PC-9 (cell line): ENCODE results near the gene COA3. TPM values are rescaled to one million over a fixed set of nuclear protein-coding genes. Genes with fewer than 3 reads are reported as not detected.

Source experiments
- BruUV-seq: library from RNA; stranded (reverse); fragments of 400-500 nt; replicated peaks from 2 replicates; lab custom pipeline; 2021; lab: Mats Ljungman, UMichigan
- CTCF ChIA-PET: fragments of 300-600 bp; sonication (Branson Sonifier 250); formaldehyde crosslinking; loops from one replicate; lab custom pipeline; 2022; ENCODE audit warnings: antibody characterized with exemption; lab: Charles Lee
- POLR2A ChIA-PET: fragments of 300-600 bp; sonication (Branson Sonifier 250); formaldehyde crosslinking; loops from one replicate; lab custom pipeline; 2022; ENCODE audit warnings: antibody characterized with exemption; ENCODE audit not compliant: unreplicated experiment; lab: Charles Lee
- DNase-seq, 2 experiments: peaks; one replicate each; pipeline versions ENCODE4 v3.0.0 to v3.0.0-alpha.2; 2015 to 2022; ENCODE audit warnings: mixed read lengths in 1 of 2
- H2AFZ ChIP-seq: fragments of 200-600 bp; sonication (generic); 2 replicates; pipeline ENCODE4 v1.8.1; 2017; ENCODE audit warnings: antibody characterized with exemption
- H3F3A ChIP-seq: fragments of 200-600 bp; sonication (generic); 2 replicates; pipeline ENCODE4 v1.8.1; 2017; ENCODE audit warnings: antibody characterized with exemption, mild to moderate bottlenecking, low read depth; ENCODE audit not compliant: insufficient read depth
- H3K27ac ChIP-seq: fragments of 200-600 bp; sonication (generic); 2 replicates; pipeline ENCODE4 v1.6.1; 2016; ENCODE audit warnings: mixed run types
- H3K27me3 ChIP-seq: fragments of 200-600 bp; sonication (generic); 2 replicates; pipeline ENCODE4 v1.6.1; 2016; ENCODE audit warnings: low read depth, mixed run types; ENCODE audit not compliant: insufficient read depth
- H3K36me3 ChIP-seq: fragments of 200-600 bp; sonication (generic); 2 replicates; pipeline ENCODE4 v1.6.1; 2016; ENCODE audit warnings: low read depth, mixed run types
- H3K4me1 ChIP-seq: fragments of 200-600 bp; sonication (generic); replicated peaks from 2 replicates; pipeline ENCODE4 v1.6.1; 2016; ENCODE audit warnings: mixed run types; ENCODE audit not compliant: insufficient read depth
- H3K4me2 ChIP-seq: fragments of 200-600 bp; sonication (generic); 2 replicates; pipeline ENCODE4 v1.6.1; 2017; ENCODE audit warnings: mixed run types
- H3K4me3 ChIP-seq: fragments of 200-600 bp; sonication (generic); 2 replicates; pipeline ENCODE4 v1.6.1; 2016; ENCODE audit warnings: mixed run types
- H3K79me2 ChIP-seq: fragments of 200-600 bp; sonication (generic); 2 replicates; pipeline ENCODE4 v1.6.1; 2017; ENCODE audit warnings: low read depth, mixed run types
- H3K9me2 ChIP-seq: fragments of 200-600 bp; sonication (generic); 2 replicates; pipeline ENCODE4 v1.8.1; 2017; ENCODE audit warnings: mild to moderate bottlenecking; ENCODE audit not compliant: insufficient read depth
- H3K9me3 ChIP-seq: fragments of 200-600 bp; sonication (generic); 2 replicates; pipeline ENCODE4 v1.8.1; 2016; ENCODE audit warnings: low read depth; ENCODE audit not compliant: insufficient read depth
- H4K20me1 ChIP-seq: fragments of 200-600 bp; sonication (generic); 2 replicates; pipeline ENCODE4 v1.8.1; 2017; ENCODE audit not compliant: insufficient read depth
- CTCF ChIP-seq: fragments of 200-600 bp; sonication (generic); conservative IDR thresholded peaks from 2 replicates; pipeline ENCODE4 v1.6.1; 2017; ENCODE audit warnings: mixed run types, antibody characterized with exemption, mild to moderate bottlenecking, moderate library complexity
- EZH2 ChIP-seq: fragments of 200-600 bp; sonication (generic); IDR thresholded peaks from 2 replicates; pipeline ENCODE4 v1.8.0; 2017; ENCODE audit warnings: antibody characterized with exemption, low read depth
- intact Hi-C: fragments of 100-400 bp; cut with micrococcal nuclease; formaldehyde crosslinking; loops from one replicate; pipeline ENCODE4 v1.10.0; 2022; ENCODE audit not compliant: unreplicated experiment
- total RNA-seq: library from RNA; stranded (reverse); gene quantifications from 2 replicates; pipeline ENCODE4 v1.2.3, GENCODE V29; 2021

Gene COA3
- total RNA-seq, 1 experiment from 2014 or later, result 49.9 TPM

DNA sequence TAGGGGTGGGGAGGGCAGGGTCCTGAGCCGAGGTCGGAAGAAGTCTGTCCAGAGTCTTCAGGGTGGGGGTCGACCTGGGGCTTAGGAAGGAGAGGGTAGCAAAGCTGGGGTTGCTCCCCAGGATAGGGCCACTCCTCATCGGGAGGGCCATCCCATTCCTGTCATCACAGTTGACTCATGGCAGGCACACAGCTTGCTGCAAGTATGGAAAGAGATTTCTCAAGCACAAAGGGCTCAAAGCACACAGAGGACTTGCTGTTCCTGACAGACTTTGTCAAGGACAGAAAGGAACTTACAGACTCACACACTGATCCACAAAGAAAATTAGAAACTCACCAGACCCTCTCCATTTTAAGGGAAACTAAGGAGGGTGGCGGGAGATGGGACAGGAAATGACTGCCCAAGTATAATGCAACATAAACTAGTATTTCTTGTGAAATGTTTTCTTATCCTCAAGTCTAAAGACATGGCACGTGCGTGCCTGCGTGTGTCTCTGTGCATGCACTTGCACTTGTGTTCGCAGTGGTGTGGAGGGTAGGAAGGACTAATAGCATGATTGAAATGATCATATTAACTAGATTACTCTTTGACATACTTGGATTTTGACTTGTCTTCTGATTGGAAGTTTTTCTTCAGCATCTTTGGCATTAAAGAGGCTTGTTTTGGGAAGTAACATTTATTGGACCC is 48.2 kb upstream of the COA3 start:
- CTCF ChIA-PET, result no interaction called here
- BruUV-seq, result no TSS peak
- no peak overlapping the region; the same call in 1 of the 2 replicates for H3K27ac ChIP-seq
- no peaks in the 10 kb centered on the region for H3K9me2 ChIP-seq
- intact Hi-C loops, result no loop called here
- DNase-seq, result no peak
- POLR2A ChIA-PET, result no interaction called here
- no peak overlapping the region for H3K4me2 ChIP-seq
- H3K79me2 ChIP-seq, result no peaks in the 10 kb centered on the region
- H3K36me3 ChIP-seq, result peaks cover 7% of the 10 kb centered on the region; the same call in 1 of the 2 replicates
- no peak overlapping the region for H3K4me3 ChIP-seq
- H2AFZ ChIP-seq, result no peak overlapping the region
- no peaks in the 10 kb centered on the region for H3K9me3 ChIP-seq
- peaks cover 8% of the 10 kb centered on the region for H4K20me1 ChIP-seq
- H3F3A ChIP-seq, result peaks cover 26% of the 10 kb centered on the region; the same call in 1 of the 2 replicates
- no peaks in the 10 kb centered on the region for H3K27me3 ChIP-seq
- no peak for TF ChIP-seq CTCF
- no peak for TF ChIP-seq EZH2
- no peaks in the 10 kb centered on the region for H3K4me1 ChIP-seq

DNA sequence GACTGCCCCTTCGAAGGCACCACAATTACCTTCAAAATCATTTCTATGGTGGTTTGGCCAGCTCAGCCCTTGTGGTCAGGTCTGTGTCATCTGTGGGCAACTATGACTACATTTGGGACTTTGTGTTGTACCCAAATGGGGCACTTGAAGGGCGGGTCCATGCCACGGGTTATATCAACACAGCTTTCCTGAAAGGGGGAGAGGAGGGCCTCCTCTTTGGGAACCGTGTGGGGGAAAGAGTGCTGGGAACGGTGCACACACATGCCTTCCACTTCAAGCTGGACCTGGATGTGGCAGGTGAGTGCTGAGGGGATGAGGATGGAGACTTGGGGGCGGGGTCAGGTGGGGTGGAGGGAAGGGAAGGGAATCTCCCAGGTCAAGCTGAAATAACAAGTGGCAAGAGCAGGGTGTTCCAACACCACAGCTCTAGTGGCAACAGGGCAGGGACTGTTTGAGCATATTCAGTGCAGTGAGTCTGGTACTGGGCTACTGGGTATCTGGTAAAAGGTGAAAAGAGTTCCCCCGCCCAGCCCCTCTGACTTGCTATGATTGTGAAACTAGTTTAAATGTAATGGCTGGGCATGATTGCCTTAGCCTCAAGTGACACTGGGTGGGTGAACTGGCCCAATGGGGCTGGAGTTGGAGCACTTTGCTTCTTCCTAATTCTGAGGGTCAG is 47.6 kb upstream of the COA3 start:
- H3K27me3 ChIP-seq, result no peaks in the 10 kb centered on the region
- H3K4me3 ChIP-seq, result no peak overlapping the region
- no peaks in the 10 kb centered on the region for H3K79me2 ChIP-seq
- H3K9me2 ChIP-seq, result no peaks in the 10 kb centered on the region
- H3K9me3 ChIP-seq, result no peaks in the 10 kb centered on the region
- no TSS peak for BruUV-seq
- H3K27ac ChIP-seq, result no peak overlapping the region; the same call in 1 of the 2 replicates
- peaks cover 32% of the 10 kb centered on the region; the same call in 1 of the 2 replicates for H3F3A ChIP-seq
- H3K4me1 ChIP-seq, result no peaks in the 10 kb centered on the region
- POLR2A ChIA-PET, result interaction anchor here (0.6 kb wide), 1 partner anchor 29 kb away, joined by 3 read pairs; no protein-coding TSS in a partner anchor
- H4K20me1 ChIP-seq, result peaks cover 8% of the 10 kb centered on the region
- peaks cover 11% of the 10 kb centered on the region; the same call in 1 of the 2 replicates for H3K36me3 ChIP-seq
- TF ChIP-seq CTCF (no peak), EZH2 (no peak)
- no peak overlapping the region for H2AFZ ChIP-seq
- no peak for DNase-seq
- intact Hi-C loops, result no loop called here
- H3K4me2 ChIP-seq, result no peak overlapping the region
- CTCF ChIA-PET, result no interaction called here

- Histone ChIP-seq H3K36me3 (peaks cover 13% of the 10 kb centered on the region; the same call in 1 of the 2 replicates), H3K9me3 (no peaks in the 10 kb centered on the region), H3F3A (peaks cover 32% of the 10 kb centered on the region; the same call in 1 of the 2 replicates), H3K4me2 (no peak overlapping the region), H3K4me1 (no peaks in the 10 kb centered on the region), H4K20me1 (peaks cover 8% of the 10 kb centered on the region), H3K9me2 (no peaks in the 10 kb centered on the region), H3K27me3 (no peaks in the 10 kb centered on the region), H3K4me3 (no peak overlapping the region), H3K79me2 (no peaks in the 10 kb centered on the region), H3K27ac (no peak overlapping the region), H2AFZ (no peak overlapping the region)
- POLR2A ChIA-PET, result interaction anchor here (0.6 kb wide), 1 partner anchor 29 kb away, joined by 3 read pairs; no protein-coding TSS in a partner anchor
- DNase-seq, result no peak
- BruUV-seq, result no TSS peak
- intact Hi-C loops, result no loop called here
- TF ChIP-seq CTCF, result no peak
- no peak for TF ChIP-seq EZH2
- CTCF ChIA-PET, result no interaction called here
Observed at GRCh38 chr17:42845556-42845917, 47.0 kb upstream of the COA3 start.
